ENCODE data around the gene CTAGE8.
"Not testable (repeated sequence)": the region's sequence is repeated elsewhere in the genome, so short reads cannot be mapped to it uniquely, and the experiment has no call there.

Gene CTAGE8

GRCh38 chr7:144255471-144255897 lies 13.6 kb downstream of the CTAGE8 start:
- DNase-seq (ENCODE audit: low read depth), result no peak

- not testable (repeated sequence) for DNase-seq (ENCODE audit: low read depth)
Measured at GRCh38 chr7:144252307-144252706, 16.8 kb downstream of the CTAGE8 start.

- not testable (repeated sequence) for DNase-seq (ENCODE audit: low read depth)
Measured at GRCh38 chr7:144247674-144248330, 21.3 kb downstream of the CTAGE8 start.

- not testable (repeated sequence) for DNase-seq (ENCODE audit: low read depth)
Measured at GRCh38 chr7:144246967-144247366, 22.1 kb downstream of the CTAGE8 start.

- DNase-seq (ENCODE audit: low read depth), result not testable (repeated sequence)
Measured at GRCh38 chr7:144245372-144245771, 23.7 kb downstream of the CTAGE8 start.

GRCh38 chr7:144239365-144239764 lies 29.7 kb downstream of the CTAGE8 start, which contains the start of gene OR2A42:
OR2A42 (minus strand) TSS chr7:144239605; CDS start chr7:144232843, 6,762 bp downstream.
- not testable (repeated sequence) for DNase-seq (ENCODE audit: low read depth)

GRCh38 chr7:144238530-144239082 lies 30.5 kb downstream of the CTAGE8 start:
- not testable (repeated sequence) for DNase-seq (ENCODE audit: low read depth)

- DNase-seq (ENCODE audit: low read depth), result not testable (repeated sequence)
Measured at GRCh38 chr7:144233039-144233438, 36.0 kb downstream of the CTAGE8 start.

- not testable (repeated sequence) for DNase-seq (ENCODE audit: low read depth)
Measured at GRCh38 chr7:144231027-144231426, 38.1 kb downstream of the CTAGE8 start.

- not testable (repeated sequence) for DNase-seq (ENCODE audit: low read depth)
Measured at GRCh38 chr7:144228810-144229209, 40.3 kb downstream of the CTAGE8 start.

GRCh38 chr7:144226866-144227265 lies 42.2 kb downstream of the CTAGE8 start:
- not testable (repeated sequence) for DNase-seq (ENCODE audit: low read depth)

GRCh38 chr7:144223675-144224074 lies 45.4 kb downstream of the CTAGE8 start:
- DNase-seq (ENCODE audit: low read depth), result not testable (repeated sequence)

GRCh38 chr7:144220531-144220930 lies 48.6 kb downstream of the CTAGE8 start:
- DNase-seq (ENCODE audit: low read depth), result not testable (repeated sequence)

- not testable (repeated sequence) for DNase-seq (ENCODE audit: low read depth)
Measured at GRCh38 chr7:144219149-144219548, 49.9 kb downstream of the CTAGE8 start.

- not testable (repeated sequence) for DNase-seq (ENCODE audit: low read depth)
Measured at GRCh38 chr7:144218581-144218980, 50.5 kb downstream of the CTAGE8 start.

GRCh38 chr7:144217200-144217599 lies 51.9 kb downstream of the CTAGE8 start:
- DNase-seq (ENCODE audit: low read depth), result not testable (repeated sequence)

Measured in activated T-cell treated with anti-CD3 and anti-CD28 coated beads for 24 hours (primary cell).